Heart right ventricle (tissue), 16 donors: ENCODE results near the gene PRKD1. TPM values are rescaled to one million over a fixed set of nuclear protein-coding genes. Genes with fewer than 3 reads are reported as not detected.
"Not testable (repeated sequence)": the region's sequence is repeated elsewhere in the genome, so short reads cannot be mapped to it uniquely, and the experiment has no call there.

Source experiments
- ATAC-seq, 8 donors: fragments of 200-7000 bp; cut with Tn5 transposase; one replicate each; pipeline ENCODE4 v1.9.1; 2020; ENCODE audit warnings: mild to moderate bottlenecking in 8 of 8, moderate library complexity in 8 of 8, moderate number of reproducible peaks in 1 of 8
- DNase-seq, 2 donors: peaks; one replicate each; pipeline ENCODE4 v3.0.0-alpha.2; 2020
- H3K27ac ChIP-seq, 10 donors: fragments of 200-600 bp; sonication (generic) in 2 of 10; one replicate each; pipeline versions ENCODE4 v1.5.0 to v1.8.0; 2020 to 2022; ENCODE audit warnings: mild to moderate bottlenecking in 3 of 10
- H3K27me3 ChIP-seq, 7 donors: fragments of 200-600 bp; one replicate each; pipeline ENCODE4 v1.8.0; 2021 to 2022; ENCODE audit warnings: mild to moderate bottlenecking in 2 of 7
- H3K36me3 ChIP-seq, 9 donors: fragments of 200-600 bp; sonication (generic) in 1 of 9; one replicate each; pipeline versions ENCODE4 v1.5.0 to v1.8.0; 2020 to 2022; ENCODE audit warnings: mild to moderate bottlenecking in 2 of 9
- H3K4me1 ChIP-seq, 9 donors: fragments of 200-600 bp; sonication (generic) in 1 of 9; one replicate each; pipeline versions ENCODE4 v1.5.0 to v1.8.0; 2020 to 2022; ENCODE audit warnings: mild to moderate bottlenecking in 4 of 9
- H3K4me3 ChIP-seq, 10 donors: fragments of 200-600 bp; sonication (generic) in 2 of 10; one replicate each; pipeline versions ENCODE4 v1.5.0 to v1.8.0; 2020 to 2022; ENCODE audit warnings: mild to moderate bottlenecking in 7 of 10, moderate library complexity in 2 of 10
- H3K9me3 ChIP-seq, 11 donors: fragments of 200-600 bp in 10 of 11; sonication (generic) in 2 of 11; one replicate each; pipeline versions ENCODE4 v1.5.0 to v1.8.0; 2013 to 2022; ENCODE audit warnings: mild to moderate bottlenecking in 2 of 11, control low read depth in 1 of 11, moderate library complexity in 1 of 11
- CTCF ChIP-seq, 9 donors: fragments of 200-600 bp; sonication (generic) in 2 of 9; IDR thresholded peaks; one replicate each; pipeline versions ENCODE4 v1.5.0 to v1.8.0; 2021 to 2022; ENCODE audit warnings: antibody characterized with exemption in 9 of 9, mild to moderate bottlenecking in 5 of 9, moderate library complexity in 1 of 9
- WGBS, 2 donors: extraction: QIAGEN DNeasy Blood & Tissue Kit; methylation state at CpG; one replicate each; pipeline ENCODE4 v1.1.7; 2013; ENCODE audit warnings: inconsistent platforms in 1 of 2; 5-methylcytosine and 5-hydroxymethylcytosine counted together
- intact Hi-C, 10 donors: fragments of 100-400 bp; cut with DNase I; formaldehyde crosslinking; loops; one replicate each; pipeline versions ENCODE4 v1.11.1 to v1.14.2; 2022
- polyA plus RNA-seq, 2 donors: library from polyadenylated mRNA; stranded (reverse); fragments of 200-250 nt; gene quantifications; one replicate each; pipeline ENCODE4 v1.2.3, GENCODE V29; 2013
- total RNA-seq, 10 donors: library from RNA; stranded (reverse); fragmentation: NEBNext Ultra II Directional in 3 of 10; extraction: Animal tissue kit (Norgen Biotek cat#: 25700) in 3 of 10; gene quantifications; one replicate each; pipeline versions ENCODE4 v1.2.1 to v1.2.4, GENCODE V29; 2021 to 2023
- donor health status: Arrhythmogenic right ventricular cardiomyopathy.
- donor health status: ischemic (EF 13 %, LVEDD 7.1; RV severe dilation, severe dysfunction).
- donor health status: healthy with polysubstance abuse.
- donor health status: DM: no; HTN: yes; CAD: no.
- donor health status: DM: no; HTN: no; CAD: no.
- donor health status: ischemic (EF 25% LVEDD 6.9; RV normal size, moderate dysfunction).
- donor health status: ischemic (EF 25% LVEDD 5.7; RV mildly dilated, moderate dysfunction).
- donor health status: healthy.
- donor health status: DM: yes; HTN: yes; CAD: no.
- donor health status: Ischemic cardiomyopathy.
- donor health status: ischemic (EF 35%, LVEDD 5.7; RV mildly dilated, moderate dysfunction).
- donor health status: nonischemic (EF 11% LVEDD 7.7; RV severe dilation, severe dysfunction).
- donor health status: DM: yes; HTN: yes; CAD: no.
- donor health status: PGD.
- donor health status: ischemic (EF 29% LVEDD 5.4; RV normal size, mild dysfunction).
- donor health status: nonischemic (EF 23%, LVEDD 6.1; RV moderate dilation, normal function).

The PRKD1 gene
- total and polyA plus RNA-seq, 12 donors = 1.7 to 4.3 (median 2.5) TPM

DNA sequence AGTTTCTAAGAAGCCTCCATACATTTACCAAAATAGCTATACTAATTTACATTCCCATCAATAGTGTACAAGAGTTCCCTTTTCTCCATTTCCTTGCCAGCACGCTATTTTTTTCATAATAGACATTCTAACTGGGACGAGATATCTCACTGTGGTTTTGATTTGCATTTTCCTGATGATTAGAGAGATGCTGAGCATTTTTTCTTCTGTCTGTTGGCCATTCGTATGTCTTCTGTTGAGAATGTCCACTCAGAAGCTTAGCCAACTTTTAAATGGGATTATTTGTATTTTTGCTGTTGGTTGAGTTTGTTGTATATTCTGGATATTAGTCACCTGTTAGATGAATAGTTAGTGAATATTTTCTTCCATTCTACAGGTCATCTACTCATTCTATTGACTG lies 144.1 kb downstream of the PRKD1 start:
- H3K27me3 ChIP-seq = no peaks in the 10 kb centered on the region
- H3K4me3 ChIP-seq = no peak overlapping the region
- H3K27ac ChIP-seq = no peak overlapping the region
- no peaks in the 10 kb centered on the region for H3K4me1 ChIP-seq
- H3K36me3 ChIP-seq = no peaks in the 10 kb centered on the region
- ATAC-seq (no peak), DNase-seq (no peak)
- 87 to 92% methylated on average over 3 of the region's 3 CpGs for WGBS, 2 donors
- H3K9me3 ChIP-seq = peaks cover 0 to 43% (median 3%) of the 10 kb centered on the region in 11 donors
- no peak for TF ChIP-seq CTCF (IDR thresholded peaks at IDR 0.05)
- intact Hi-C loops = no loop called here

- Histone ChIP-seq H3K4me3 (no peak overlapping the region), H3K4me1 (no peaks in the 10 kb centered on the region), H3K27ac (no peak overlapping the region), H3K36me3 (no peaks in the 10 kb centered on the region), H3K27me3 (no peaks in the 10 kb centered on the region), H3K9me3 (peaks cover 0 to 58% (median 3%) of the 10 kb centered on the region in 11 donors)
- no peak for ATAC-seq
- no peak for TF ChIP-seq CTCF (IDR thresholded peaks at IDR 0.05)
- intact Hi-C loops = no loop called here
- WGBS, 2 donors = 89 to 93% methylated on average over 2 of the region's 2 CpGs
- no peak for DNase-seq
Observed at GRCh38 chr14:29782041-29782440, 145.6 kb downstream of the PRKD1 start.

DNA sequence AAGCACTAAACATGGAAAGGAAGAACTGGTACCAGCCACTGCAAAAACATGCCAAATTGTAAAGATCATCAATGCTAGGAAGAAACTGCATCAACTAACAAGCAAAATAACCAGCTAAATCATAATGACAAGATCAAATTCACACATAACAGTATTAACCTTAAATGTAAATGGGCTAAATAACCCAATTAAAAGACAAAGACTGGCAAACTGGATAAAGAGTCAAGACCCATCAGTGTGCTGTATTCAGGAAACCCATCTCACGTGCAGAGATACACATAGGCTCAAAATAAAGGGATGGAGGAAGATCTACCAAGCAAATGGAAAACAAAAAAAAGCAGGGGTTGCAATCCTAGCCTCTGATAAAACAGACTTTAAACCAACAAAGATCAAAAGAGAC lies 150.5 kb downstream of the PRKD1 start:
- H3K4me1 ChIP-seq, DNase-seq, ATAC-seq, H3K36me3 ChIP-seq, intact Hi-C loops, H3K4me3 ChIP-seq, H3K27ac ChIP-seq, H3K27me3 ChIP-seq: not testable (repeated sequence)
- H3K9me3 ChIP-seq = peaks cover 0 to 67% (median 0%) of the 10 kb centered on the region in 11 donors
- WGBS, 2 donors = 86 to 100% methylated on average over 1 of the region's 1 CpG

GRCh38 chr14:29773990-29774389 lies 153.7 kb downstream of the PRKD1 start:
- no peaks in the 10 kb centered on the region for H3K4me1 ChIP-seq
- intact Hi-C loops = no loop called here
- TF ChIP-seq CTCF (IDR thresholded peaks at IDR 0.05) = no peak
- H3K9me3 ChIP-seq = peaks cover 0 to 58% (median 0%) of the 10 kb centered on the region in 11 donors
- no peaks in the 10 kb centered on the region for H3K27me3 ChIP-seq
- WGBS, 2 donors = 55 to 57% methylated on average over 4 of the region's 4 CpGs
- H3K27ac ChIP-seq = no peak overlapping the region
- DNase-seq (no peak), ATAC-seq (no peak)
- H3K4me3 ChIP-seq = no peak overlapping the region
- H3K36me3 ChIP-seq = no peaks in the 10 kb centered on the region

- H3K27me3 ChIP-seq = no peaks in the 10 kb centered on the region
- TF ChIP-seq CTCF (IDR thresholded peaks at IDR 0.05) = no peak
- no peak overlapping the region for H3K4me3 ChIP-seq
- ATAC-seq (no peak), DNase-seq (no peak)
- WGBS, 2 donors = 82 to 98% methylated on average over 2 of the region's 2 CpGs
- intact Hi-C loops = no loop called here
- peaks cover 0 to 5% (median 0%) of the 10 kb centered on the region in 11 donors for H3K9me3 ChIP-seq
- H3K27ac ChIP-seq = no peak overlapping the region
- no peaks in the 10 kb centered on the region for H3K36me3 ChIP-seq
- peaks cover 0 to under 1% (median 0%) of the 10 kb centered on the region in 9 donors for H3K4me1 ChIP-seq
Observed at GRCh38 chr14:29763342-29763858, 164.2 kb downstream of the PRKD1 start.
